ENCODE data around the gene SYTL4.

The SYTL4 gene

GRCh38 chrX:100747703-100748102 lies 15.8 kb upstream of the SYTL4 start (continued):
- TF ChIP-seq ZSCAN18 (tag by site-specific recombination; IDR thresholded peaks at IDR 0.05): no peak
- no peak for TF ChIP-seq ZNF341 (tag by site-specific recombination; IDR thresholded peaks at IDR 0.05; ENCODE audit: low read depth)
- TF ChIP-seq GLIS2 (tag by site-specific recombination; IDR thresholded peaks at IDR 0.05): no peak
- TF ChIP-seq ZNF670 (tag by site-specific recombination; IDR thresholded peaks at IDR 0.05; ENCODE audit: low read depth): no peak
- TF ChIP-seq ZNF354C (tag by site-specific recombination; IDR thresholded peaks at IDR 0.05; ENCODE audit: borderline replicate concordance, low read depth): no peak
- no peak for TF ChIP-seq ZSCAN30 (tag by site-specific recombination; IDR thresholded peaks at IDR 0.05)
- TF ChIP-seq ZNF76 (tag by site-specific recombination; IDR thresholded peaks at IDR 0.05; ENCODE audit: borderline replicate concordance, low read depth): no peak

- Histone ChIP-seq H3K4me1 (ENCODE audit: control insufficient read depth, insufficient read depth, low read length) (peaks cover 4% of the 10 kb centered on the region; the same call in 1 of the 2 replicates), H3K4me3 (ENCODE audit: low read depth, low read length) (no peak overlapping the region), H3K27ac (ENCODE audit: extremely low read depth, low read depth, low read length) (no peak overlapping the region), H3K9me3 (ENCODE audit: control insufficient read depth, insufficient read depth, low read depth, low read length) (no peaks in the 10 kb centered on the region), H3K36me3 (ENCODE audit: control insufficient read depth in 2 of 2, insufficient read depth in 1 of 2, low read length in 2 of 2) (no peaks in the 10 kb centered on the region)
- TF ChIP-seq HOXA7 (CRISPR knock-in tag; IDR thresholded peaks at IDR 0.05; ENCODE audit: borderline replicate concordance) (no peak), ZNF791 (tag by site-specific recombination; IDR thresholded peaks at IDR 0.05) (no peak), ZNF248 (tag by site-specific recombination; IDR thresholded peaks at IDR 0.05) (no peak), ZNF280D (tag by site-specific recombination; IDR thresholded peaks at IDR 0.05) (no peak), ZNF776 (tag by site-specific recombination; IDR thresholded peaks at IDR 0.05; ENCODE audit: borderline replicate concordance) (no peak), TSHZ1 (tag by site-specific recombination; IDR thresholded peaks at IDR 0.05; ENCODE audit: borderline replicate concordance) (no peak), HOXD13 (CRISPR knock-in tag; IDR thresholded peaks at IDR 0.05; ENCODE audit: borderline replicate concordance) (no peak), PRDM1 (tag by site-specific recombination; IDR thresholded peaks at IDR 0.05) (no peak)
- POLR2A ChIA-PET: no interaction called here
- CTCF ChIA-PET: interaction anchor here (1.1 to 1.5 kb wide), 2 partner anchors 21 to 62 kb away, joined by 3 to 8 read pairs; no protein-coding TSS in a partner anchor
Measured at GRCh38 chrX:100747090-100747489, 15.2 kb upstream of the SYTL4 start.

Data from HEK293 (cell line).